T-helper 2 cell treated with Interferon-gamma antibody and Interleukin-4, amounts not matched to agents 5 μg/mL and 100 μg/mL, for 36 hours (primary cell): ENCODE data around the gene ALX3.

Experiments used
- DNase-seq: peaks from one replicate; pipeline ENCODE4 v3.0.0; 2021; ENCODE audit warnings: low spot score
- H3K27ac Mint-ChIP-seq: one replicate; pipeline ENCODE4 v1.8.0; 2021; ENCODE audit warnings: mild to moderate bottlenecking, mixed read lengths
- H3K27me3 Mint-ChIP-seq: one replicate; pipeline ENCODE4 v1.8.0; 2021; ENCODE audit warnings: low read depth, mixed read lengths
- H3K36me3 Mint-ChIP-seq: one replicate; pipeline ENCODE4 v1.8.0; 2021; ENCODE audit warnings: low read depth, mixed read lengths
- H3K4me1 Mint-ChIP-seq: one replicate; pipeline ENCODE4 v1.8.0; 2021; ENCODE audit warnings: low read depth, mixed read lengths
- H3K4me3 Mint-ChIP-seq: one replicate; pipeline ENCODE4 v1.8.0; 2022; ENCODE audit warnings: mild to moderate bottlenecking, moderate library complexity, mixed read lengths
- H3K9me3 Mint-ChIP-seq: one replicate; pipeline ENCODE4 v1.8.0; 2021; ENCODE audit warnings: mixed read lengths

The ALX3 gene

DNA sequence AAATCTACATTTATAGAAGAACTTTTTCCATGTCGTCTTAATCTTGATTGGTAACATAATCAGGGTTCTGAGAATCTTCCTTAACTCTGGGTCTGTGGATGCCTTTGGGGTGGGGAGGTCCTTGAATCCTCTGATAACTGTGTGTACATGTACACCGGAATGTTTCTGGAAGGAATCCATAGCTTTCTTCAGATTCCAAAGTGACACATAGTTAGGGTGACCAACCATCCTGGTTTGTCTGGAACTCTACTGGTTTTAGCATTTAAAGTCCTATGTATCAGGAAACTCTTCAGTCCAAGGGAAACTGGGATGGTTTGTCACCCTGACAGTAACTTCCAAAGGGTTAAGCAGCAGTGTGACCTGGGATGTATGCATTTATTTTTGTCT is 19.2 kb downstream of the ALX3 start:
- H3K27ac Mint-ChIP-seq, result no peak overlapping the region
- H3K4me1 Mint-ChIP-seq, result no peaks in the 10 kb centered on the region
- no peak overlapping the region for H3K4me3 Mint-ChIP-seq
- DNase-seq, result no peak
- peaks cover 49% of the 10 kb centered on the region for H3K36me3 Mint-ChIP-seq
- no peaks in the 10 kb centered on the region for H3K27me3 Mint-ChIP-seq
- H3K9me3 Mint-ChIP-seq, result no peaks in the 10 kb centered on the region

DNA sequence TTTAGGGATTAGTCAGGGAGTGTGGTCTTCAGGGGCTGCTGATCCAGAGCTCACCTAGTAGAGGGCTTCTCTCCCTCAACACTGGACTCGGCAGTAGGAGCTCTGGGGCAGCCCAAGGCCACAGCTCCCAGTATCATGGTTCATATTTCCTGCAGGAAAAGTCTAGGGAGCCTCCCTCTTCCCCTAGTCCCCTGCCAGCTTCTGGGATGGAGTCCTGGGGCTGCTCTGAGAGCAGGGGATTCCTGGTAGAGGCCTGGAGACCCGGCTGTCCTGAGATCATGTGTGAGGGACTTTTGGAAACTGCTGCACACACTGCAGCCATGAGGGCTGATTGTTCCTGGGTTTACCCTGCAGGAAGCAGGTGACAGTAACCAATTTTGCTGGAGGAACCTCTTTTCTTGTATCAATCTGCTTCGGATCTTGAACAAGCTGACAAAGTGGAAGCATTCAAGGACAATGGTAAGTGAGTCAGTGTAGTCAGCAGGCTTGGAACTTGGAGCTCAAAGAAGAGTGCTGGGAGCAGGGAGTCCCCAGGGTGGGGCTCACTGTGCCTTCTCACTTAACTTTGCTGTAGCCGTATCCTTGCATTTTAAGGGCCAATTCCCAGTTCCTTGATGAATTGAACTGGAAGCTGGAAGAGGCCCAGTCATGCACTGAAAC is 19.7 kb downstream of the ALX3 start:
- Mint-ChIP-seq H3K4me1 (no peaks in the 10 kb centered on the region), H3K27ac (no peak overlapping the region)

DNA sequence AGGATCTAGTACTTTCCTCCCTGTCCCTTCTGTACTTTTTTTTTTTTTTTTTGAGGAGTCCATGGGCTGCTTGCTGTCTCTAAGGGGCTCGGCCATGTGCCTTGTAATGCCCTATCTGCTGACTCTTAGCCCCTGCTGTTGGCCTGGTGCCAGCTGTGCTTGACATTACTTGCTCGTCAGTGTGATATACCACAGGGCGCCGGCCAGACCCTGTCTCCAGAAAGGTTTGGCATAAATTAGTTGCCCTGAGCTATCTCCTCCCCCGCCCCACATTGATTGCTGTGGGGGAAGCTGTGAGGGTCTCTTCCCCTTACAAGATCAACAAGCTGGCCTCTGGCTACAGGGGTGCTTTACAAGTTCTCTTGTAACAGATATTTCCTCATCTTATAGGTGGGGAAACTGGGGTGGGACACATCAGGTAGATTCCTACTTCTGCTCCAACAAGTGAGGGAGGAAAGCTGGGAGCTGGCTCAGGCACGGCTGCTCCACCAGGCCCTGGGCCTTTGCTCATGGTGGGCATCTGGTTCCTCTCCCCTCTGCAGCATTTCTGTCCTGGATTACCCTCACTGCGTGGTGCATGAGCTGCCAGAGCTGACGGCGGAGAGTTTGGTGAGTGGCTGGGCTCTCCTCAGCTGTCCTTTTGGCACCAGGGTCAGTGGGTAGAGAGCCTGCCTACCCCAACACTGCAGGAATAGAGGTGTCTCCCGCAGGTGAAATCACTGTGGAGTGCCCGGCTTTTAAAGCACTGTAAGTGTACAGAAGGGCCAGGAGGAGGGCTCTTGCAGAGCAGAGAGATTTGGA is 20.5 kb downstream of the ALX3 start:
- Mint-ChIP-seq H3K36me3 (peaks cover 54% of the 10 kb centered on the region), H3K4me1 (no peaks in the 10 kb centered on the region), H3K27ac (no peak overlapping the region), H3K4me3 (no peak overlapping the region), H3K9me3 (no peaks in the 10 kb centered on the region), H3K27me3 (no peaks in the 10 kb centered on the region)
- no peak for DNase-seq

More for the DNA sequence above, 19.7 kb downstream of the ALX3 start:
- Mint-ChIP-seq H3K36me3 (peaks cover 51% of the 10 kb centered on the region), H3K4me3 (no peak overlapping the region), H3K9me3 (no peaks in the 10 kb centered on the region), H3K27me3 (no peaks in the 10 kb centered on the region)
- no peak for DNase-seq

DNA sequence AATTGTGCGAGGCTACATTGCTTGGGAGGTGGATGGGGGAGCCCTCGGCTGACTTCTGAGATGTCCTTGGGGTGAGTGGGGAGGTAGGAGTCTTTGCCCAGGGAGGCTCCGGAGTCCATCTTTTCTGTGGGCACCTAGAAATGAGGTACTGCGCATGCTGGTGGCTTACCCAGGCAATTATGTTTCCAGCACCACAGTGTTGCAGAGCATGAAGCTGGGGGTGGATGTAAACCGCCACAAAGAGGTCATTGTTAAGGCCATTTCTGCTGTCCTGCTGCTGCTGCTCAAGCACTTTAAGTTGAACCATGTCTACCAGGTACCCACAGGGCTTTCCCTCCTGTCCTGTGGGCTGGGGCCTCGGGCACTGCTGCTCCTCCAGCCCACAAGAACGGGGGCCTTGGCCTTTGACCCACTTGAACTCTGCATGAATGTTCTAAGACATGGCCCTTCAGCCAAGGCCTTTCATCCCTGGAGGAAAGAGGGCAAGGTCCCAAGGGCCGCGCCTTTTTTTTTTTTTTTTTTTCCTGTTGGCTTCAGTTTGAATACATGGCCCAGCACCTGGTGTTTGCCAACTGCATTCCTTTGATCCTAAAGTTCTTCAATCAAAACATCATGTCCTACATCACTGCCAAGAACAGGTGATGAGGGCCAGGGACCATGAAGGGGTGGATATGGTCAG is 21.4 kb downstream of the ALX3 start:
- Mint-ChIP-seq H3K4me1 (no peaks in the 10 kb centered on the region), H3K27me3 (no peaks in the 10 kb centered on the region), H3K27ac (no peak overlapping the region), H3K9me3 (no peaks in the 10 kb centered on the region), H3K36me3 (peaks cover 53% of the 10 kb centered on the region), H3K4me3 (no peak overlapping the region)
- DNase-seq, result no peak

DNA sequence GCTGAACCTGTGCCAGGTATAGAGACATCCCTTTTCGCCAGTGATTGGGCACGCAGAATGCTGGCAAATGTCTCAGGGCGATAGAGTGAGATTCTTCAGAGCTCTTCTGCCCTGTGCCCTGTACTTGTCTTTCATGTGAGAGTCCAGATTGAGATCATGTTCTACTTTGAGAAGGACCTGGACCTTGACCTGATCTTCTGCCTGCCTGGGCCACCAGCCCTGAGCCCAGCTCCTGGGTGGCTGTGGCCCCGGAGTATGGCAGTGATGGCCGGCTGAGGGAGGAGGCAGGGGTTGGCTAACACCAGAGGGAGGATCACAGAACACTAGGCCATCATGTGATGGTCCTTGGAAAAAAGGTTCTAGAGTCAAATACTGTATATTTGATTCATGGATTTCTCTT is 22.2 kb downstream of the ALX3 start:
- H3K36me3 Mint-ChIP-seq, result peaks cover 49% of the 10 kb centered on the region
- no peak overlapping the region for H3K27ac Mint-ChIP-seq
- no peaks in the 10 kb centered on the region for H3K4me1 Mint-ChIP-seq

DNA sequence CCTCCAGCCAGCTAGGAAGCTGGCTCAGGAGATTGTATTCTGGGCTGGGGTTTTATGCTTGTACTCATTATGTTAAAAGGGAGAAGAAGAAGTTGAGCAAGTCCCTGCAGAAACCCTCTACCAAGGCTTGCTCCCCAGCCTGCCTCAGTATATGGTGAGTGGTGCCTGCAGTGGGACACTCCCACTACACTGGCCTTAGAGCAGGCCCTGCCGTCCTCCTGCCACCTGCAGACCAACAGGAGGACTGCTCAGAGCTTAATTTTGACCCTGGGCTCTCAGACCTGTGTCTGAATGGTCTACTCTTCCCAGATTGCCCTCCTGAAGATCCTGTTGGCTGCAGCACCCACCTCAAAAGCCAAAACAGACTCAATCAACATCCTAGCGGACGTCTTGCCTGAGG is 23.0 kb downstream of the ALX3 start:
- Mint-ChIP-seq H3K27ac (no peak overlapping the region), H3K4me1 (no peaks in the 10 kb centered on the region), H3K36me3 (peaks cover 50% of the 10 kb centered on the region), H3K4me3 (no peak overlapping the region), H3K27me3 (no peaks in the 10 kb centered on the region), H3K9me3 (no peaks in the 10 kb centered on the region)
- DNase-seq, result no peak

More for the DNA sequence above, 22.2 kb downstream of the ALX3 start:
- DNase-seq, result no peak
- no peak overlapping the region for H3K4me3 Mint-ChIP-seq
- no peaks in the 10 kb centered on the region for H3K9me3 Mint-ChIP-seq
- H3K27me3 Mint-ChIP-seq, result no peaks in the 10 kb centered on the region

DNA sequence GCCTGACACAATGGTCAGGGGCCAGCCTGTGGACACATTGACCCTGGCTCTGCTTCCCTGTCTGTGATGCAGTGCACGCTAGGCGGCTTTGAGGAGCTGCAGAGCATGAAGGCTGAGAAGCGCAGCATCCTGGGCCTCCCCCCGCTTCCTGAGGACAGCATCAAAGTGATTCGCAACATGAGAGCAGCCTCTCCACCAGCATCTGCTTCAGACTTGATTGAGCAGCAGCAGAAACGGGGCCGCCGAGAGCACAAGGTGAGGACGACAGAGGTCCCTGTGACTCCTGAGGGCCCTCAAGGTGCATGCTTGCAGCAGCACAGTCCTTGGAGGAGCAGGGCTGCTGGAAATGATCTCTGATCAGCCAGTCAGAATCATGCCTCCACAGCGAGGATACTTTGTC is 27.5 kb downstream of the ALX3 start:
- H3K9me3 Mint-ChIP-seq, result no peaks in the 10 kb centered on the region
- no peak for DNase-seq
- no peak overlapping the region for H3K27ac Mint-ChIP-seq
- H3K4me1 Mint-ChIP-seq, result no peaks in the 10 kb centered on the region
- no peak overlapping the region for H3K4me3 Mint-ChIP-seq
- no peaks in the 10 kb centered on the region for H3K27me3 Mint-ChIP-seq
- H3K36me3 Mint-ChIP-seq, result peaks cover 69% of the 10 kb centered on the region

DNA sequence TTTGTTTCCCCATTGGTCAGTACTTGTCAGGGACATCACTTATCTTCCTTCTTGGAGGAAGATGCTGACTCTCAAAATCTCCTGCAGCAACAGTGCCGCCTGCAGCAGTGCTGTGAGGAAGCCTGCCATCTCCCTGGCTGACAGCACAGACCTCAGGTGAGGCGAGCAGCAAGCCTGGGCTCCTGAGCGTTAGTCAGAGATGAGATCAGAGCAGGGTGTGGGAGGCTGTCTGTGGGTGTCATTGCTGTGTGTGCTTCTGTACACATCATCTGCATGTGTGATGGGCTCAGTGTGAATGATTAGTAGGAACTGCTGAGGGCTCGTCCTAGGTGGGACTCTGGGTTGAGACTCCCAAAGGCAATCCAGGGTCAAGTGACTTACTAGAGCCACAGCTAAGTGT is 29.9 kb downstream of the ALX3 start:
- H3K9me3 Mint-ChIP-seq, result no peaks in the 10 kb centered on the region

DNA sequence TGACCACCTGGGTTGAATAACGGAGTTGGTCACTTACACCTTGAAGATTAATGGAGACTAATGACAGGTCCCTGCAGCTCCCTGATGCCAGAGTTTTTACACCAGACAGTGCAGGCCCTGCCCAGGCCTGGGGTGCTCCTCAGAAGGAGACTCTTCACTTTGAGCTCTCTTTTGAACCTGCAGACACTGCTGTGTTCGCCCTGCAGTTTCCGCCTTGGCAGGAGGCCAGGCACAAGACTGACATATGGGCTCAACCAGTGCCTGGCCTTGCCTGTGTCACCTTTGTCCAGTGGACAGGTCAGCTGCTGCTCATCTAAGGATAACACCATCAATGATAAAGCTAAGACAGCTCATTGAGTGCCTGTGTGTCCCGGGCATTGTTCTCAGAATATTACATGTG is 30.8 kb downstream of the ALX3 start:
- peaks cover 8% of the 10 kb centered on the region for H3K4me1 Mint-ChIP-seq
- H3K36me3 Mint-ChIP-seq, result peaks cover 44% of the 10 kb centered on the region
- no peak overlapping the region for H3K27ac Mint-ChIP-seq
- no peaks in the 10 kb centered on the region for H3K9me3 Mint-ChIP-seq
- H3K4me3 Mint-ChIP-seq, result no peak overlapping the region
- H3K27me3 Mint-ChIP-seq, result no peaks in the 10 kb centered on the region
- DNase-seq, result no peak

More for the DNA sequence above, 29.9 kb downstream of the ALX3 start:
- Mint-ChIP-seq H3K27me3 (no peaks in the 10 kb centered on the region), H3K27ac (no peak overlapping the region), H3K4me3 (no peak overlapping the region), H3K36me3 (peaks cover 51% of the 10 kb centered on the region), H3K4me1 (peaks cover 3% of the 10 kb centered on the region)
- DNase-seq, result peak; percentile 15

DNA sequence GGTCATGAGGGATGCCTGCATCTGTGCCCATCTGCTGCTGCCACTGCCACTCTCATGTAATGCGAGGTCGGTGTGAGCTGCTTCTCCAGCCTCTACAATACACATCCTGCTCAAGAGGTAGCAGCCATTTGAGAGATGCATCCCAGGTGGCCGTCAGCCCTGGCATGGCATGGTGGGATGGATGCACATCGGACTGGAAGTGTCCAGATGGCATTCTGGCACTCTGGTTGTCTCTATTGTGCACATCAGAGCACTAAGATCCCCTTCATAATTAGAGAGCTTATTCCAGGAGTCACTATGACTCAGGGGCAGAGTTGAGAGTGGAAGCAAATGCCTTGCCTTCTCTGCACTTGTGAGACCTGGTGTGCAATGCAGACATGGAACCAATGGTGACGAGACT is 32.2 kb downstream of the ALX3 start:
- no peaks in the 10 kb centered on the region for H3K9me3 Mint-ChIP-seq
- H3K27ac Mint-ChIP-seq, result no peak overlapping the region
- H3K4me3 Mint-ChIP-seq, result no peak overlapping the region
- no peak for DNase-seq
- H3K27me3 Mint-ChIP-seq, result no peaks in the 10 kb centered on the region
- peaks cover 18% of the 10 kb centered on the region for H3K4me1 Mint-ChIP-seq
- H3K36me3 Mint-ChIP-seq, result peaks cover 39% of the 10 kb centered on the region

DNA sequence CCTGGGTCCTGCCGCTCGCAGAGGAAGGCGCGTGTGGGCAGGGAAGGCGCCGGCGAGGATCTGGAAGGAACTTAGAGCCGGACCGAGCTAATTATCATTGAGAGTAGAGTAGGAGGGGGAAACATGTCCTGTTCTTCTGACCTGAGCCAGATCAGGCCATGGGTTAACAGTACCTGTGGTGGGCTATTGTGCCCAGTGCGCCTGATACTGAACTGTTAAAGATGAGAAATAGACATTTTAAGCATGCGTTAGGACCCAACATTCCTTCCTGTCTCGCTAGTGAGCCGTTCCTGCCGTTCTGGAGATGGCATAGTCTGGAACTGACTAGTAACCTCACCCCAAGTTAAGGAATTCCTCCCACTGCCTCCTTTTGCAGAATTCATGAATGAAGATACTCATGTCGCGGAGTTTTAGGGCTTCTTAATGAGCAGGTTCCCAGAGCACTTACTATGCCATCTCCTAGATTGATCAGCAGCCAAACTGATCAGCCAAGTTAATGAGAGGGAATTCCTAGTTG is 35.2 kb downstream of the ALX3 start:
- peak overlapping the region; percentile 77 for H3K27ac Mint-ChIP-seq

DNA sequence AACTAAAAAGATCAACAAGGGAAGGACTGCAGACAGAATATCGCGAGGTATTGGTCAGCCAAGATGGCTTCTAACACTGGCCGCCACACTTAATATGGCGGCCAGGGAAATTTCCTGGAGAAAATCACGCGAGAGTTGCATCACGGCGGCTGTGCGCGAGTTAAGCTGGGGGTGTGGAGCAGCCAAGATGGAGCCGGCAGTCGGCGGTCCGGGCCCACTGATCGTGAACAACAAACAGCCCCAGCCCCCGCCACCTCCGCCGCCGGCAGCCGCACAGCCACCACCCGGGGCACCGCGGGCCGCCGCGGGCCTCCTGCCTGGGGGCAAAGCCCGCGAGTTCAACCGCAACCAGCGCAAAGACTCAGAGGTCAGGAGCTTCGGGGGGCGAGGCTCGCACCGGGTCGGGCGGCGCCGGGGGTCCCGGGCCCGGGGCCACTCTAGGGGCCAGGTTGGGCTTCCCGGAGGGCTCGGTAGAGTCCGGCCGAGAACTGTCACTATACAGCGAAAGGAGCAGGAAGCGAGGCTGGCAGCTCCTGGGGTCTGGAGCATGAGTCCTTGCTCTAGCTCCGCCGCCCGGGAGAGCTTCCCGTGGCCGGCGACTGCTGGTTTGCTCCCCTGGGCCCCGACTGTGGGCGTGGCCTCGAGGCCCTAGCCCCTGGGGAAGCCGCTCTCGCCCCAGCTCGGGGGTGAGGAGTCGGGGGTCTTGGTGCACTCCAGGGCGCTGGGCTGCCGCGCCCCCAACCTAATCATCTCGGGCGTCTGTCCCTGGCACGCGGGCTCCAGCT is 35.8 kb downstream of the ALX3 start, which contains the start of gene STRIP1:
TSS of gene STRIP1 (plus strand) at position 174 of the 785 bp plus-strand sequence. CDS start at position 188, 14 bp downstream.
- peak within 1 kb of the TSS; percentile 84 for H3K27ac Mint-ChIP-seq
- H3K36me3 Mint-ChIP-seq, result peaks cover 12% of the 10 kb centered on the region
- H3K4me3 Mint-ChIP-seq, result peak within 1 kb of the TSS; percentile 88
- H3K27me3 Mint-ChIP-seq, result no peaks in the 10 kb centered on the region
- DNase-seq, result peak; percentile 92
- no peaks in the 10 kb centered on the region for H3K9me3 Mint-ChIP-seq
- peaks cover 38% of the 10 kb centered on the region for H3K4me1 Mint-ChIP-seq

More for the DNA sequence above, 35.2 kb downstream of the ALX3 start:
- Mint-ChIP-seq H3K9me3 (no peaks in the 10 kb centered on the region), H3K4me3 (peak overlapping the region; percentile 88), H3K27me3 (no peaks in the 10 kb centered on the region), H3K4me1 (peaks cover 38% of the 10 kb centered on the region), H3K36me3 (peaks cover 16% of the 10 kb centered on the region)
- DNase-seq, result no peak

DNA sequence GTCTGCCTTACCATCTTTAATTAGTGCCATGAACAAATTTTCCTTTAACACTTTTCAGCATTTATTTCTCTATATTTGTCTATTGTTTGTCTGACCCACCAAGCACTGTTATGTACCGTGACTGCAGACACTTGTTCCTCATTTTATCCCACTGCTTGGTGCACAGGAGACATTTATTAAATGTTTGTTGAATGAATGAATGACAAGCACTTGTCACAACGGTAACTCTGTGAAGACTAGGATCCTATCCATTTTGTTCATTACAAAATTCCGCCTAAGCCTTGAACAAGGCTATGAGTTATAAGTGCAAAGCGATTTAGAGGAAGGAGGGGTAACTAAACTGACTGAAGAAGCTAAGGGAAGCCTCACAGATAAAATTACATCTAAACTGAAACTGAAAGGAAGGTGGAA is 36.4 kb downstream of the ALX3 start:
- H3K4me1 Mint-ChIP-seq, result peaks cover 38% of the 10 kb centered on the region
- no peaks in the 10 kb centered on the region for H3K27me3 Mint-ChIP-seq
- H3K4me3 Mint-ChIP-seq, result peak overlapping the region; percentile 84
- H3K9me3 Mint-ChIP-seq, result no peaks in the 10 kb centered on the region
- peaks cover 9% of the 10 kb centered on the region for H3K36me3 Mint-ChIP-seq
- no peak for DNase-seq
- peak overlapping the region; percentile 84 for H3K27ac Mint-ChIP-seq
